HS-5 (cell line): ENCODE results near the gene ARMC5.

Source experiments
- DNase-seq: peaks from one replicate; pipeline ENCODE4 v3.0.0-alpha.2; 2012; ENCODE audit warnings: low read depth

Gene ARMC5

DNA sequence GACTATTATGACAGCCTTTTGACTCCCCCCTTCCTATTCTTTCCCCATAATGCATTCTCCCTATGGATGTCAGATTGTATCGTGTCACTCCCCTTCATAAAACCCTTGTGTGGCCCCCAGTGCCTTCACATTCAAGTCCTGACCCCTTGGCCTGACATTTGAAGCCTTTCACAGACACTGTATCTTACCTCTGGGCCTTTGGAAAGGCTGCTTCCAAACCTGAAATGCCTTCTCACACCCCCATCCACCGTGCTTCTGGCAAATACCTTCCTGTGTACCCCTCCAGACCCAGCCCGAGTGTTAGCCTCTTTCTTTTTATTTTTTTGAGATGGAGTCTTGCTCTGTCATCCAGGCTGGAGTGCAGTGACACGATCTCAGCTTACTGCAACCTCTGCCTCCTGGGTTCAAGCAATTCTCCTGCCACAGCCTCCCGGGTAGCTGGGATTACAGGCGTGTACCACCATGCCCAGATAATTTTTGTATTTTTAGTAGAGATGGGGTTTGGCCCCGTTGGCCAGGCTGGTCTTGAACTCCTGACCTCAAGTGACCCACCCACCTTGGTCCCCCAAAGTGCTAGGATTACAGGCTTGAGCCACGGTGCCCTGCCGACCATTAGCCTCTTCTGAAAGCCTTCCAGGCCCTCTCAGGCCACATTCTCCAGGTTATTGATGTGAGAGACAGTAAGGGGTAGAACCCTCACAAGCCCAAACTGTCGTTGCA lies 2.1 kb downstream of the ARMC5 start:
- no peak for DNase-seq

DNA sequence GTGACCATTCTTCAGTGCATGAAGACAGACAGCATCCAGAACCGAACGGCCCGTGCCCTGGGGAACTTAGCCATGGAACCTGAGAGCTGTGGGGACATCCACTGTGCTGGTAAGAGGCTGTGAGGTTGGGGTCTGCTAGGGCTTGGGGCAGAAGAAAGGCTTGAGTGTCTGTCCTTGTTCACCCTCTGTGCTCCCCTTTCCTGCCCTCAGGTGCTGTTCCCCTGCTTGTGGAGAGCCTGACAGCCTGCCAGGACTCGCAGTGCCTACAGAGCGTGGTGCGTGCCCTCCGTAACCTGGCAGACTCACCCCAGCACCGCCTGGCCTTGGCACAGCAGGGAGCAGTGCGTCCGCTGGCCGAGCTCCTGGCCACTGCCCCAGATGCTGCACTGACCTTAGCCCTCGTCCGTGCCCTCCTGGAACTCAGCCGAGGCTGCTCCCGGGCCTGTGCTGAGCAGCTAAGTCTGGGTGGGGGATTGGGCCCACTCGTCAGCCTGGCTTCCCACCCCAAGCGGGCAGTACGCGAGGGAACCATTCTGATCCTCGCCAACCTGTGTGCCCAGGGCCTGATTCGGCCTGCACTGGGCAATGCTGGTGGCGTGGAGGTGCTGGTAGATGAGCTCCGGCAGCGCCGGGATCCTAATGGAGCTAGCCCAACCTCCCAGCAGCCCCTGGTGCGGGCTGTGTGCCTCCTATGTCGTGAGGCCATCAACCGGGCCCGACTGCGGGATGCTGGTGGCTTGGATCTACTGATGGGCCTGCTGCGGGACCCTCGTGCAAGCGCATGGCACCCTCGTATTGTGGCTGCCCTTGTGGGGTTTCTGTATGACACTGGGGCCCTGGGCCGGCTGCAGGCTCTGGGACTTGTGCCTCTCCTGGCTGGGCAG lies 2.9 kb downstream of the ARMC5 start:
- DNase-seq: no peak

DNA sequence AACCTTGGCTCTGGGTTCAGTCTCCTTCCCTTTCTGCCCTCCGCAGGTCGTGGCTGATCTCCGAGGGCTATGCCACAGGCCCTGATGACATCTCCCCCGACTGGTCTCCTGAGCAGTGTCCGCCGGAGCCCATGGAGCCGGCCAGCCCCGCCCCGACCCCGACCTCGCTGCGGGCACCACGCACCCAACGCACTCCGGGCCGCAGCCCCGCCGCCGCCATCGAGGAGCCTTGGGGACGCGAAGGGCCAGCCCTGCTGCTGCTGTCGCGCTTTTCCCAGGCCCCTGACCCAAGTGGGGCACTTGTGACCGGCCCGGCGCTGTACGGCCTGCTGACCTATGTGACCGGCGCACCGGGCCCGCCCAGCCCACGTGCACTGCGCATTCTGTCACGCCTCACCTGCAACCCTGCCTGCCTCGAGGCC lies 5.1 kb downstream of the ARMC5 start:
- no peak for DNase-seq

DNA sequence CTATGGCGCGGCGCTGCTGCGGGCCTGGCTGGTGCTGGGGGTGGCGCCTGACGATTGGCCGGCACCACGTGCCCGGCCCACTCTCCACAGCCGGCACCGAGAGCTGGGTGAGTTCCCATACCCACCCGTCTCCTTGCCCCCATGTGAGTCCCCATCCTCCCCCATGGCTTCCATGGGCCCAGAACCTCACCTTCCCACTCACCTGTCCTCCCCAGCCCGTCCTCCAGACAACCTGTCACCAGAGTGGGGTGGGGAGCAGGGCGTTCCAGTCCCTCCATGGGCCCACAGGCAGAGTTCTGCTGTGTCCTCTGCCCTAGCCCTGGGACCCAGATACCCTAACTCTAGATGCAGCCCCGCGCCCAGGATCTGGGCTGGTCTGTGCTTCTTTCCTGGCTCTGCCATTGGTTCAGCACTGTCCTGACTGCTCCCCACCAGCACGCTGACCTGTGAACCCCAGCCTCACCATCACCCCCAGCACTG lies 5.5 kb downstream of the ARMC5 start:
- DNase-seq: no peak

DNA sequence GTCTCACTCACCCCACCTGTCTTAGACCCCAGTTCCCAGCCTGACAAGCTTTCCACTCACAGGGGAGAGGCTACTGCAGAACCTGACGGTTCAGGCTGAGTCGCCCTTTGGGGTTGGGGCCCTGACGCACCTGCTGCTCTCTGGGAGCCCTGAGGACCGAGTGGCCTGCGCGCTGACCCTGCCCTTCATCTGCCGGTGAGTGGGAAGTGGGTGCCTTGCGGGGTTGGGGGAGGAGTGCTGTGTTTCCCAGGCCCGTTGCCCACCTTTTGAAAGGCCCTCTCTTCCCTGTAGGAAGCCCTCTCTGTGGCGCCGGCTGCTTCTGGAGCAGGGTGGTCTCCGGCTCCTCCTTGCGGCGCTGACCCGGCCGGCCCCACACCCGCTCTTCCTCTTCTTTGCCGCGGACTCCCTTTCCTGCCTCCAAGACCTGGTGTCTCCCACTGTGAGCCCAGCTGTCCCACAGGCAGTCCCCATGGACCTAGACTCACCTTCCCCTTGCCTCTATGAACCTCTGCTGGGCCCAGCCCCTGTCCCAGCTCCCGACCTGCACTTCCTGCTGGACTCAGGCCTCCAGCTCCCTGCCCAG lies 6.6 kb downstream of the ARMC5 start:
- DNase-seq: no peak

DNA sequence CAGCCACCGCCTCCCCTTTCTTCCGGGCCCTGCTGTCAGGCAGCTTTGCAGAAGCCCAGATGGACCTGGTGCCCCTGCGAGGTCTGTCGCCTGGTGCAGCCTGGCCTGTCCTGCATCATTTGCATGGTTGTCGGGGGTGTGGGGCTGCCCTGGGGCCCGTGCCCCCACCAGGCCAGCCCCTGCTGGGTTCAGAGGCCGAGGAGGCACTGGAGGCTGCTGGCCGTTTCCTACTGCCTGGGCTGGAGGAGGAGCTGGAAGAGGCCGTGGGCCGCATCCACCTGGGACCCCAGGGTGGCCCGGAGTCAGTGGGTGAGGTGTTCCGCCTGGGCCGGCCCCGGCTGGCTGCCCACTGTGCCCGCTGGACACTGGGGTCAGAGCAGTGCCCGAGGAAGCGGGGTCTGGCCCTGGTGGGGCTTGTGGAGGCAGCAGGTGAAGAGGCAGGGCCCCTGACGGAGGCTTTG lies 7.1 kb downstream of the ARMC5 start:
- no peak for DNase-seq

DNA sequence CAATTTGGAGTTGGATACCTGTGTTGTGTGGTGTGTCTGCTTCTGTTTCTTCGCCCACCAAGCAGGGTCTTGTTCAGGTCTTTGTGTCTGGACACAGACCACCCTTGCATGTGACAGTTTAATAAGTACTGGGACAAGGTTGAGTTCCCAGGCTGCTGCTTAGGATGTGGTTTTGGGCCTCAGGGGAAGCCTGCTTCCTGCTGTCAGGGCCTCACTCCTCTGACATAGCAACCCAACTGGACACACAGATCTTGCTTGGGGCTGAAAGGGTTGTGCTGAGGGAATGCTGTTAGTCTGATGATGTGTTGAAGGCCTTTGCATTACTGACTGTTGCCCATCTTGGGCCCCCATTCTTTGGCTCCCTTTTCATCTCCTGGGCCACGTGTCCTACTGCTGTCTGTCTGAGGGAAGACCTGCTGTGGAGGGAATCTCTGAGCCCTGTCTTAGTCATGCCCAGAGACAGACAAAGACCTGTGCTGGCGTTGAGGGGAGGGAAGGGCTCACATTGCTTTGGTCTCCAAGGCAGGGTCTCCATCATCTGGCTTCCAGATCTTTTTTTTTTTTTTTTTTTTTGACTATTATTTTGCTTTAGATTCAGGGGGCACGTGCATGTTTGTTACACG lies 8.0 kb downstream of the ARMC5 start:
- DNase-seq: no peak

DNA sequence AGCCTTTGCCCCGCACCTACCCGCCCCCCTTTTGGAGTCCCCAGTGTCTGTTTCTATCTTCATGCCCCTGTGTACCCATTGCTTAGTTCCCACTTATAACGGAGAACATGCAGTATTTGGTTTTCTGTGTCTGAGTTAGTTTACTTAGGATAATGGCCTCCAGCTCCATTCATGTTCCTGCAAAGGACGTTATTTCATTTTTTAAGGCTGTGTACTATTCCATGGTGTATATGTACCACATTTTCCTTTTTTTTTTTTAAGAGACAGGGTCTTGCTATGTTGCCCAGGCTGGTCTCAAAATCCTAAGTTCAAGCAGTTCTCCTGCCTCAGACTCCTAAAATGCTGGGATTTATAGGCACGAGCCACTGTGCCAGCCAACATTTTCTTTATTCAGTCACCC lies 8.6 kb downstream of the ARMC5 start:
- DNase-seq: no peak

DNA sequence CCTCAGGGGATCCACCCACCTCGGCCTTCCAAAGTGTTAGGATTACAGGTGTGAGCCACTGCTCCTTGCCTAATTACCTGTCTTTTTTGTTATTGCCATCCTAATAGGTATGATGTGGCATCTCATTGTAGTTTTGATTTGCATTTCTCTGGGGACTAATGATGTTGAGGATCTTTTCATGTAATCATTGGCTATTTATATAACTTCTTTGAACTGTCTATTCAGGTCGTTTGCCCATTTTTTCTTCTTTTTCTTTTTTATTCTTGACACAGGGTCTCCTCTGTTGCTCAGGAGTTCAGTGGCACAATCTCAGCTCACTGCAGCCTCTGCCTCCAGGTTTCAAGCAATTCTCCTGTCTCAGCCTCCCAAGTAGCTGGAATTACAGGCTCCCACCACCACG lies 11.3 kb downstream of the ARMC5 start:
- DNase-seq: no peak

DNA sequence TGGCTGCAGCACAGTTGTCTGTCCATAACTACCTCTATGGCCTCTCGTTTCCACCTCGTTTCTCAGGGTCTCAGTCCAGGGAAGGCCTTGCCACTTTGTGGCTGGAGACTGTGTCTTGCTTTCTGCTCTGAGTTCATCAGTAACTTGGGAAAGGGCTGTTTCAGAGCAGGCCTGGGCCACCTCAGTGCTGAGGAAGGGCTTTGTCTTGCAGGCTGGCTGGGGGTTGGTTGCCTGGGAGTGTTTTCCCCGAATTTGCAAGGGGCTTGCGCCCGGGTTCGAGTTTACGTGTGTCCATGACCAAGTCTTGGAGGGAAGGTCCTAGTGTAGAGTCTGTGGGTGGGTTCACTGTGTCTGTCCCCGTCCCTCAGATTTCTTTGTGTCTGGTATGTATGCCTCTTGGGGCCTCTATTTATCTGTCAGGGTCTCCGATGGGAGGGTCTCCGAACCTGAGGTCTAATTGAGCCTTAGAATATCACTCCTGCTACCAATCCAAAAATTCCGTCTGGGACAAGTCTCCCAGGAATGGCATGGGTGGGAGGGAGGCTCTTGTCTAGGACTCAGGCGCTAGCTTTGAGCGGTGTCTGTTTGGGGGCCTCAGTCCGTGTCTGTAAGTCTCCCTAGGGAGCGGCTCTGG lies 12.1 kb downstream of the ARMC5 start:
- DNase-seq: no peak

DNA sequence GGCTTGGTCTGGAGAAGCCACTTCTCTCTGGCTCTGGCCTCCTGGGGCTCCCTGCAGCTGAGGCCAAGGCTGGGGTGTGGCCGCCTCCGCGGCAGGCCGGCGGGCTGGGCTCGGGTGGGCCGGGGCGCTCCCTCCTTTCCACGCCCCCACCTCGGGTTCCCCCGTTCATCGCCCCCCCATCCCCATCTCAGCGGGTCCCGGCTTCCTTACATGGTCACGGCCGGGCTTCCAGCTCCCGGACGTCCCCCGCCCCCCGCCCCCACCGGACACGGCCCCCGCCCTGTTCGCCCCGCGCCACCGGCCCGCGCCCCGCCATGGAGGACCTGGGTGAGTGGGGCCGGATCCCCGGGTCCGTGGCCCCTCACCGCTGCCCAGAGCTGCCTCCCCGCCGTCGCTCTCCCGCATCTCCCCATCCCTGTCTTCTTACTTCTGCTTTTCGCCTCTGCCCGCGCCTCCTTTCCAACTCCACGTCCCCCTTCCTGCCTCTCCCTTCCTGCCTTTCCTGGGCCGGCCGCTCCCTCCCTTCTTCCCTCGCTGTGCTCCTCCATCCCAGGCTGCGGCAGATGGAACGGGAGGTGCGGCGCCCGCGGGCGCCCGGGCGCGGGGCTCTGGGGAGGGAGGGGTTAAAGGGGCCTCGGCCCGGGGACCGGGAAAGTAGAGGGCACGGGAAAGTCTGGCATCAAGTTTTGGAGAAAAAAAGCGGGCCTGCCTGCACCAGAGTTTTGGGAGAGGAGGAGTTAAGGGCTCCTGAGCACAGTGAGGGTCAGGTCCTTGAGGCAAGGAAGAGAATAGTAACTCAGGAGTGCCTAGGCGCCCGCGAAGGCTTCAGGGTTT lies 12.8 kb downstream of the ARMC5 start, which contains the start of gene TGFB1I1:
TSS of gene TGFB1I1 (plus strand) at position 278 of the 834 bp plus-strand sequence. CDS start at position 315, 37 bp downstream.
- no peak for DNase-seq

DNA sequence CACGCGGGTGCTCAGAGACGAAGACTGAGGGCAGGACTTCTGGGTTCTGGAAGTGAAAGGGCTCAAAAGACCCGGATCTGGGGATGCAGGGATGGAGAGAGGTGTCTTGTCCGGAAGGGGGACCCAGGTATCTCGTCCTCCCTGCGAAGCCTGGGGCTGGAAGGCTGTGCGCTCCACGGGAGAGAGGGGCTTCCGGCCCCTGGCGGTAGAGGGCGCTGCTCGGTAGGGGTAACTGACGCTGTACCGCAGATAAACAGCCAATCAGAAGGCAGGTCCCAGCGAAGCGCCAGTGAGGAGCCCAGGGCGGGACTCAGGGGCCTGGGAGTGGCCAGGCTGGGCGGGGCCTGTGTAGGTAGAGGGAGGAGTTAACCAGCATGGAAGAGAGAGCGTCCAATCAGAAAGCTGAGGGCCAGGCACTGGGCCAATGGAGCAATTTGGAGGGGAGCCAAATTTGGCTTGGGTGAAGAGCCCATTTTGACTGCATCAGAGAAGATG lies 13.5 kb downstream of the ARMC5 start:
- peak; percentile 69 for DNase-seq

DNA sequence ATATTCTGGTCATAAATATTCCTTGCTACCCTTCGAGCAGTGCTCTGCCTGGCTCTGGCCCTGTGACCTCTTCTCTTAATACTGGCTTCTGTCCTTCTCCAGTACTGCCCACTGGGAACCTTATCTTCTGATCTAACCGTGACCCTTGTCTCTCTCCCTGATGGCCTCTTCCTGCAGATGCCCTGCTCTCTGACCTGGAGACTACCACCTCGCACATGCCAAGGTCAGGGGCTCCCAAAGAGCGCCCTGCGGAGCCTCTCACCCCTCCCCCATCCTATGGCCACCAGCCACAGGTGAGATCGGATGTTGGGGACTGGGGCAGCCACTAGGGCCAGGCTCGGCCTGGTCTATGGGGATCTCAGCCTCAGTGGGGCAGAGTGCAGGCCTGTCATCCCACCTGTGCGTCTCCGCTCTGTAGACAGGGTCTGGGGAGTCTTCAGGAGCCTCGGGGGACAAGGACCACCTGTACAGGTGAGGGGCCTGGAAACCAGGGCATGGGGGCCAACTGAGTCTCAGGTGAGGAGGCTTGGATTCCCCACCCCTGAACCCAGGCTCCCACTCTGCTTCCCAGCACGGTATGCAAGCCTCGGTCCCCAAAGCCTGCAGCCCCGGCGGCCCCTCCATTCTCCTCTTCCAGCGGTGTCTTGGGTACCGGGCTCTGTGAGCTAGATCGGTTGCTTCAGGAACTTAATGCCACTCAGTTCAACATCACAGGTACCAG lies 14.1 kb downstream of the ARMC5 start:
- no peak for DNase-seq

DNA sequence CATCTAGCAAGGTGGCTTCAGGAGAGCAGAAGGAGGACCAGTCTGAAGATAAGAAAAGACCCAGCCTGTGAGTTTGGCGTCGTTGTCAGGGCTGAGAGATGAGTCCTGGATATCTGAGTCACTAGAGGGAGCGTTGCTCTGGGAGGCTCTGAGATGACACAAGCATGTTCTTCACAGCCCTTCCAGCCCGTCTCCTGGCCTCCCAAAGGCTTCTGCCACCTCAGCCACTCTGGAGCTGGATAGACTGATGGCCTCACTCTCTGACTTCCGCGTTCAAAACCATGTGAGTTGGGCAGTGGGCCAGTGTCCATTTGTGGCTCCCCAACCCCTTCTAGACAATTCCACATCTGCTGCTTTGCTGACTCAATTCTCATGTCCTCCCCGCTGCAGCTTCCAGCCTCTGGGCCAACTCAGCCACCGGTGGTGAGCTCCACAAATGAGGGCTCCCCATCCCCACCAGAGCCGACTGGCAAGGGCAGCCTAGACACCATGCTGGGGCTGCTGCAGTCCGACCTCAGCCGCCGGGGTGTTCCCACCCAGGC lies 14.9 kb downstream of the ARMC5 start:
- DNase-seq: no peak

DNA sequence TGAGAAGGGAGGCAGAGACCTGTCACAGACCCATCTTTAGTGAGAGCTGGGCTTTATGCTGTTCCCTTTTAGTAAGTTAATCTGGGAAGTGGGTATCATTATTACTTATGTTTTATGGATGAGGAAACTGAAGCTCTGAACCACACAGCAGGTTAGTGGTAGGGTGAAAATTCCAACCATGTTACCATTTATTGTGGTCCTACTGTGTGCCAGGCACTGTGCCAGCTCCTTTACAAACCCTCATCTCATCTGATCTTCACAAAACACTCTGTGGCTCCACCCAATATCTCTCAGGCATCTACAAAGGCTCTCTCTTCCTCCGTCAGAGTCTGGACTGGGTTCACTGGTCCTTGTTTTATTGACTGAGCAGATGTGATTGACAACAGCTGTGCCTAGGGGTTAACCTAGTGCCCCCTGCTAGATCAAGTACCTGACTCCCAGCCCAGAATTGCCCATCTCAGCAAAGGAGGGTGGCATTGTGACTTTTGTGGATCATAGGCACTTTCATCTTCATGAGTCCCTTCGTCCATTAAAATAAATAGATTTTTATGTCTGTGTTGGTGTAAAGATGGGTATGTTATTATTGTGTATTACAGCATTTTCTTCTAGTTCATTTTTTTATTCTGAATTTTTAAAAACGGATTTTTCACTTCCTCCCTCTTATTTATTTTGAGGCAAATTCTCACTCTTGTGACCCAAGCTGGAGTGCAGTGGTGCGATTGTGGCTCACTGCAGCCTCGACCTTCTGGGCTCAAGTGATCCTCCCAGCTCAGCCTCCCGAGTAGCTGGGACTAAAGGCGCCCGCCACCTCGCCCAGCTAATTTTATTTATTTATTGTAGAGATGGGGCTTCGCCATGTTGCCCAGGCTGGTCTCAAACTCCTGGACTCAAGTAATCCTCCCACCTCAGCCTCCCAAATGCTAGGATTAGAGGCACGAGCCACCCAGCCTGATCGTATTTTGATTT lies 15.8 kb downstream of the ARMC5 start:
- no peak for DNase-seq

DNA sequence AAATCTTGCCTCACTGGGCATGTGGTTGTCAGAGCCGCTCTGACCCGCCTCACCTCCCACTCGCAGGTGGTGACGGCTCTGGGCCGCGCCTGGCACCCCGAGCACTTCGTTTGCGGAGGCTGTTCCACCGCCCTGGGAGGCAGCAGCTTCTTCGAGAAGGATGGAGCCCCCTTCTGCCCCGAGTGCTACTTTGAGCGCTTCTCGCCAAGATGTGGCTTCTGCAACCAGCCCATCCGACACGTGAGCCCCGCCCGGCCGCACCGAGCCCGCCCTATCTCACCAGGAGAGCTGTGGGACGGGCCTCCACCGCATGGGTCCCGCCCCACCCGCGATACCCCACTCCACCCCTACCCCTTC lies 16.6 kb downstream of the ARMC5 start:
- DNase-seq: no peak

DNA sequence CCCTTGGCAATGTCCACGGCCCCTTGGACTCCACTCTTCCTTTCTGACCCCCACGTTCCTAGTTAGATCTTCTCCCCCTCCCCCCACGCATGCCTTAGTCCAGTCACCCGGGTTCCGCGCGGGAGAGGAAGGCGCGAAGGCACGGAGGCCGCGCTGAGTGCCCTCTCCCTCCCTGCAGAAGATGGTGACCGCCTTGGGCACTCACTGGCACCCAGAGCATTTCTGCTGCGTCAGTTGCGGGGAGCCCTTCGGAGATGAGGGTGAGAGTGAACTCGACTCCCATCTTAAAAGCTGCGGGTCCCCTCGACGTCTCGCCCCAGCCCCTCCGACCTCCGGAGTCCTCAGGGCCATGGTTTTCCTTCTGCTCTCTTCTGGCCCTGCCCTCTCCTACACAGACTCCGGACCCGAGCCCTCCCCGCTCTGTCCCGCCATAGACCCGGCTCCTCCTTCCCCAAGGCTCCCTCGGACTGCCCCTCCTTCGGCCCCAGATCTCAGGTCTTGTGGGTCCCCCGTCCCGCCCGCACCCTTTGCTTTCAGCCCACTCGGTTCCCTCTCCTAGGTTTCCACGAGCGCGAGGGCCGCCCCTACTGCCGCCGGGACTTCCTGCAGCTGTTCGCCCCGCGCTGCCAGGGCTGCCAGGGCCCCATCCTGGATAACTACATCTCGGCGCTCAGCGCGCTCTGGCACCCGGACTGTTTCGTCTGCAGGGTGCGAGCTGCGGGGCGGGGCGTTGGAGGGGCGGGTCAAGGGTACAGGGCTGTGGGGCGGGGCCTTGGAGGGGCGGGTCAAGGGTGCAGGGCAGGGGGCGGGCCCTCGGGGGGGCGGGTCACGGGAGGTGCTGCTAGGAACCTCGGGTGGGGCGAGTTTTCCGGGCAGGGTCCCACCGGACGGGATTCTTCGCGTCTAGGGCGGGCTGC lies 17.3 kb downstream of the ARMC5 start:
- DNase-seq: no peak
